ENCODE data around the gene KCNQ1. TPM values are rescaled to one million over a fixed set of nuclear protein-coding genes. Genes with fewer than 3 reads are reported as not detected.

The KCNQ1 gene
- total and polyA plus RNA-seq, 9 of the 15 experiments (the other 6 are each of a cell fraction or from before 2014, with no cell fraction given) = 0.44 TPM; not detected in 8

DNA sequence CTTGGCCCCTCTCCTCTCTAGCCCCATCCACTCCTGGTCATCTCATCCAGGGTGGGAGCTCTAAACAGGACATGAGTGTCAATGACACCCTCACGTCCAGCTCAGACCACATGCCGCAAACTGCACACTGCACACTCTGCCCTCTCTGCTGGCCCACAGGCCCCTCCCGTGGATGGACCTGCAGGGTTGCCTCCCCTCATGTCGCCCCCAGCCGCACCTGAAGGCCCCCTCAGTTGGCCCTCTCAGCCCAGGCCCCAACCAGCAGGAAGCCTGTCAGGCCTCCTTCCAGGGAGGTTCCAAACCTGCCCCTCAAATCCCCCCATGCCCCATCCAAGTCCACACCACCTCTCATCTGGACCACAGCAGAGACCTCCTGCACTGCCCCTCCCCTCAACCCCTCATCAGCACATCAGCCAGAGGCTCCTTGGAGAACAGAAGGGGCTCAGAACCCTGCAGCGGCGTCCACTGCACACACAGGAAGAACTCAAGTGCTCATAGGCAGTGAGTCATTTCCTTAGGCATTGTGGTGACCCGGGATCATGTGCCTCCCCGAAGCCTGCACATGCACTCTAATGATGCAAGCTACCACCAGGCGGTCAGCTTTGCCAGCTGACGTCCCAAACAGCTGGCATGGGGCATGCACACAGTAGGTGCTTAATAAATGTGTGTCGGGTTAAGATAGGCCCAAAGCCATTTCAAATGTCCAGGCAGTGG, 453.7 kb downstream of the KCNQ1 start (continued):
- TF ChIP-seq MGA (IDR thresholded peaks at IDR 0.05) = peak; percentile 99
- no peak for TF ChIP-seq FOXJ3 (CRISPR knock-in tag; IDR thresholded peaks at IDR 0.05)
- TF ChIP-seq XRCC4 (IDR thresholded peaks at IDR 0.05; ENCODE audit: extremely low read depth, insufficient read depth, insufficient read length) = no peak
- no peak for TF ChIP-seq GTF2E2 (tag; IDR thresholded peaks at IDR 0.05)
- TF ChIP-seq RAD21 (CRISPR knock-in tag; conservative IDR thresholded peaks at IDR 0.05 in 1 of 2, IDR thresholded peaks at IDR 0.05 in 1 of 2) = no peak
- TF ChIP-seq ETS2 (tag; IDR thresholded peaks at IDR 0.05; ENCODE audit: borderline replicate concordance, poor library complexity, severe bottlenecking) = no peak
- TF ChIP-seq ZNF165 (CRISPR knock-in tag; IDR thresholded peaks at IDR 0.05; ENCODE audit: borderline replicate concordance) = no peak
- no peak for TF ChIP-seq RB1 (IDR thresholded peaks at IDR 0.05; ENCODE audit: low read depth)
- TF ChIP-seq, protein P1, sequence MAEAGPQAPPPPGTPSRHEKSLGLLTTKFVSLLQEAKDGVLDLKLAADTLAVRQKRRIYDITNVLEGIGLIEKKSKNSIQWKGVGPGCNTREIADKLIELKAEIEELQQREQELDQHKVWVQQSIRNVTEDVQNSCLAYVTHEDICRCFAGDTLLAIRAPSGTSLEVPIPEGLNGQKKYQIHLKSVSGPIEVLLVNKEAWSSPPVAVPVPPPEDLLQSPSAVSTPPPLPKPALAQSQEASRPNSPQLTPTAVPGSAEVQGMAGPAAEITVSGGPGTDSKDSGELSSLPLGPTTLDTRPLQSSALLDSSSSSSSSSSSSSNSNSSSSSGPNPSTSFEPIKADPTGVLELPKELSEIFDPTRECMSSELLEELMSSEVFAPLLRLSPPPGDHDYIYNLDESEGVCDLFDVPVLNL (CRISPR knock-in tag; IDR thresholded peaks at IDR 0.05; ENCODE audit: low read depth) = no peak; the same call in 1 of the 2 replicates
- no peak for TF ChIP-seq ZNF354B (CRISPR knock-in tag; IDR thresholded peaks at IDR 0.05)
- peak; percentile 63 for TF ChIP-seq NR2C2 (CRISPR knock-in tag; IDR thresholded peaks at IDR 0.05)
- peak; percentile 78 for TF ChIP-seq NR2C2 (tag; IDR thresholded peaks at IDR 0.05)
- no peak for TF ChIP-seq NFIC (IDR thresholded peaks at IDR 0.05)
- TF ChIP-seq DEAF1 (CRISPR knock-in tag; IDR thresholded peaks at IDR 0.05) = no peak
